Stimulated activated CD4-positive, alpha-beta T cell treated with anti-CD3 and anti-CD28 coated beads, Interleukin-12 subunit alpha, Interleukin-12 subunit beta, amount 100 ng/mL, for 48 hours (primary cell): Measurements from ENCODE around the gene GTF2B.
"Not testable (repeated sequence)": the region's sequence is repeated elsewhere in the genome, so short reads cannot be mapped to it uniquely, and the experiment has no call there.

Experiments used
- DNase-seq, 3 donors: peaks; one replicate each; pipeline ENCODE4 v3.0.0-alpha.2; 2020; ENCODE audit warnings: low read depth in 2 of 3, low spot score in 1 of 3

GTF2B gene, protein sequence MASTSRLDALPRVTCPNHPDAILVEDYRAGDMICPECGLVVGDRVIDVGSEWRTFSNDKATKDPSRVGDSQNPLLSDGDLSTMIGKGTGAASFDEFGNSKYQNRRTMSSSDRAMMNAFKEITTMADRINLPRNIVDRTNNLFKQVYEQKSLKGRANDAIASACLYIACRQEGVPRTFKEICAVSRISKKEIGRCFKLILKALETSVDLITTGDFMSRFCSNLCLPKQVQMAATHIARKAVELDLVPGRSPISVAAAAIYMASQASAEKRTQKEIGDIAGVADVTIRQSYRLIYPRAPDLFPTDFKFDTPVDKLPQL

DNA sequence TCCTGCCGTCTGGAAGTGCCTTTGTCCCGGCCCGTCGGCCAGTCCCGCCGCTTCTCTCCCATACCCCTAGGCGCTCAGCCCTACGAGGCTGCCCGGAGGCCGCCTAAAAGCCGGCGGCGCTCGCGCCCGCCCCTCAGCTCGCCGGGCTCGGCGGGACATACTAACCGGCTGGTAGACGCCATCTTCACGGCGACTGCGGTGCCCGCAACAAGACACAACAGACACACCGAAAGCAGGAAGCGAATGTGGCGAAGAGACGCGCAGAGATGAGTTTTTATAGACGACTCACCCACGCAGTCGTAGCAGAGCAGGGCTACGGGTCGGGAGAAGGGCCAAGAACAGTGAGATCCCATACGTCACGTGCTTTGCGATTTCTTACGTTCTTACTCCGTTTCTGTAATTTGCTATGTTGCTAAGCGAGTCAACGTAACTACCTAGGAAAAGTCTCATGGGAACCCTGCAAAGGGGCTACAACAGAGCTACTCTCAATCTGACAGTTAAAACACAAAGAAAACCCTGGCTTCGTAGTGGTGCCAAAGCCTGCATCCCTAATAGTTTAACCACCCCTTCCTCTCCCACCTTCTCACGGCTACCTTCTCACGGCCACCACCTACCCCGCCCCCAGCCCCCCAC is at the start of gene GTF2B:
Gene GTF2B (minus strand): TSS at position 250 of the 633 bp plus-strand sequence. CDS start 68 bp downstream, at position 182.
- DNase-seq: peak; percentile 88 to 97 (median 92)

DNA sequence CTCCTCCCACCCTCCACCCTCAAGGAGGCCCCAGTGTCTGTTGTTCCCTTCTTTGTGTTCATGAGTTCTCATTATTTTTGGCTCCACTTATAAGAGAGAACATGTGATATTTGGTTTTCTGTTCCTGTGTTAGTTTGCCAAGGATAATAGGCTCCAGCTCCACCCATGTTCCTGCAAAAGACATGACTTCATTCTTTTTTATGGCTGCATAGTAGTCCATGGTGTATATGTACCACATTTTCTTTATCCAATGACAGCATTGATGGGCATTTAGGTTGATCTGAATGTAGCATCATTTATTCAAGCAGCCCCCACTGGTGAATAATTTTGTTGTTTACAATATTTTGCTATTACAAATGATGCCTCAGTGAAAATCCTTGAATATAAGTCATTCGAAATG is 47.2 kb upstream of the GTF2B start:
- DNase-seq: not testable (repeated sequence)

DNA sequence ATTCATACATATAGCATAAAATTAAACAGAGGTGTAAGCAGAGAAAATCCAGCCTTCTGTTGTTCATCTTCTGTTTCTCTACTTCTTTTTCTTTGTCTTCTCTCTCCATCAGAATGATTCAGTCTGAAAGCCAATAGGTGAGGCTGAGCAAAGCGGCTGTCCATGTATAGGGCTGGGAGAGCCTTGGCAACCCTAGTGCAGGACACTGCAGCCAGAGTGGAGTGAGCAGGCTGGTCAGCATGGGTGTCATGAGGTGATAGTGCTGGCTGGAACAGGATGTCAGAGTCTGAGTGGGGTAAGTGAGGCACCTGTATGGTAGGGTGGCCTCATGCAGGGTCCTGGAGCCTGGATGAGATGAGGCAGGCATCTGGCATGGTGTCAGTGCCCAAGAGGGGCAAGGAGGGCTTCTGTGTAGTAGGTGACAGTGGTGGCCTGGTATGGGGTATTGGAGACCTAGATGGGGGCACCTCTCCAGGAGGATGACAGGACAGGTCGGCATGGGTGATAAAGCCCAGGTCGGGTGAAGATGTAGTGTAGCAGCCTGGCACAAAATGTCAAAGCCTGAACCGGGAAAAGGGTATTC is 45.5 kb upstream of the GTF2B start:
- no peak for DNase-seq

DNA sequence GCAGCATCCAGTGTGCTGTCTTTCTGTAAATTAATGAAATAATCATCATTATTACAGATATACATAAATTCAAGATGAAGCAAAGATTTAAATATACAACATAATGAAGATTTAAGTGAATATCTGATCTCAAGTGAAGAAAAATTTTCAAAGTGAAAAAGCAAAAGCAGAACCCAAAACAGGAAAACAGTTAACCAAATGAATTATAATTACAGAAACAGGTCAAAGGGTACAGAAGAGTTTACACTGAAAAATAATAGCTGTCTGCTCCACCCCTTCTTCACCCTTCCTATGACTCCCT is 44.8 kb upstream of the GTF2B start:
- no peak for DNase-seq

DNA sequence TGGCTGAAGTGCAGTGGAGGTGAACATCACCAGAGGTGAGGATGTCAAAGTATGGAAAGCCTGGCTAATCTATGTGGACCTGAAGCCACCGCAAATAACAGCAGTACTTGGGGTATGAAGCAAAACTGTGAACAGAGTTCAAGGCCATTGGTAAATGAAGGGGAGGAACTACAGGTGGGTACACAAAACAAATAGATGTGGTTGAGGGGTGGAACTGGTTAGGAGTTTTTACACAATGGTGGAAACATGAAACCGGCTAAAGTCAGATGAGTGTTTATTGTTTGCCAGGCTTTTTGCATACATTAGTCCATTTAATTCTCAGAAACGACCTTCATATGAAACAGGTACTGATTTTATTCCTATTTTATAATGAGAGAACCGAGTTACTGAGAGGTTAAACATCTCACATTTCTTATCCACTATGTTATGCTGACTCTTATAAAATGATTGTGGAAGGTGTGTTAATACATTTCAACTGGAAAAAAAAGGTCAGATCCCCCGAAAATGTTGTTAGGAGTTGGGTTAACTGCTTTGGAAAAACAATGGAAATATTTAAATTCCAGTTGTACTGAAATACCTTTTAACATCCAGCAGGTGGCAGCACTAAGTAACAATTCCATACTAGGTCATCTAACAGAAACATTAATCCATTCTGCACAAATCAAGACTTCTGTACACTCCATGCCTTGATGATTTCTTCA is 44.3 kb upstream of the GTF2B start:
- peak in 1 of 3 donors; percentile 30 for DNase-seq

DNA sequence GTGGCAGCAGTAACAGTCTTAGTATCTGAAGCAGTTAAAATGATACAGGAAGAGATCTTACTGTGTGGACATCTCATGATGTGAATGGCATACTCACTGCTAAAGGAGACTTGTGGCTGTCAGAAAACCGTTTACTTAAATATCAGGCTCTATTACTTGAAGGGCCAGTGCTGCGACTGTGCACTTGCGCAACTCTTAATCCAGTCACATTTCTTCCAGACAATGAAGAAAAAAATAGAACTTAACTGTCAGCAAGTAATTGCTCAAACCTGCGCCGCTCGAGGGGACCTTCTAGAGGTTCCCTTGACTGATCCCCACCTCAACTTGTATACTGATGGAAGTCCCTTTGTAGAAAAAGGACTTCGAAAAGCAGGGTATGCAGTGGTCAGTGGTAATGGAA is 38.8 kb upstream of the GTF2B start:
- not testable (repeated sequence) for DNase-seq

DNA sequence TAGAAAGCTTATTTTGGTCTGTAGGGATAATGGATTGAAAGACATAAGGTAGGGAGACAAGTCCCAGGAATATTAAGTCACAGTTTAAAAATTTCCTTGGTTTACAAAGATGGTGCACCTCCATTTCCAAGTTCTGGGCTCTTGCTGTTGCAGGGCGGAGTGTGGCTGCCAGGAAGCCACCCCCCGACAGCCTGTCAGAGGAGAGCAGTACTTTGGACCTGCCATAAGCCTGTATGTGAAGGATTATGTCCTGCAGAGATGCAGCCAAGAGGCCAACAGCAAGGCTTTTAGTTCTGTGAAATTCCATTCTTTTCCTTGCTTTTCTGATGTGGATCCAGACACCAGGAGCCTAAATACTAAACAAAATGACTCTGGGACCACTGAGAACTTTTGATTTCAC is 31.9 kb upstream of the GTF2B start:
- no peak for DNase-seq

DNA sequence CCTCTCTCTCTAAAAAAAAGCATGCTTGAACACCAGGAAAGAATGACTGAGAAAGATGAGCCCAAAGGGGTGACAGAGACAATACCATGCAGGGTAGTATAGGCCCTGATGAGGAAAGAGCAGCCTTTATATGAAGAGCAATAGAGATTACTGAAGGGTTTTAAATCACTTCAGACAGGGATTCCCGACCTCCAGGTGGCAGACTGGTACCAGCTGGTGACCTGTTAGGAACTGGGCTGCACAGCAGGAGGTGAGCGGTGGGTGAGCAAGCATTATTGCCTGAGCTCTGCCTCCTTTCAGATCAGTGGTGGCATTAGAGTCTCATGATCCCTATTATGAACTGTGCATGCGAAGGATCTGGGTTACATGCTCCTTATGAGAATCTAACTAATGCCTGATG is 30.8 kb upstream of the GTF2B start:
- DNase-seq: no peak

DNA sequence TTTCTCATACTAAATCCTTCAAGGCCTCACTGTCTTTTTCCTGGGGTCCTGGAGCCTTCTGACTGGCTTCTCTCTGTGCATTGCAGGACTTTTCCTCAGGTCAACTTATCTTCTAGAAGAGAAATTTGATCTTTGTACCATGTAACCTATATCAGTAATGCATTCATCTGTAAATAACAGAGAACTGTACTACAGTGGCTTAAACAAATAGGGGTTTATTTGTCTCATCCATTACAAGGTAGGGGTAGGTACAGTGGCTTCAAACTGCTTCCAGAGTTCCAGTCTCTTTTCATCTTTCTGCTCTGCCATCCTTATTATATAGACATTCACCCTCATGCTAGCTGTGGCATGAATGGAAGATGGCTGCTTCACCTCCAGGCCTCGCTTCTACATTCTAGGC is 29.5 kb upstream of the GTF2B start:
- no peak for DNase-seq

DNA sequence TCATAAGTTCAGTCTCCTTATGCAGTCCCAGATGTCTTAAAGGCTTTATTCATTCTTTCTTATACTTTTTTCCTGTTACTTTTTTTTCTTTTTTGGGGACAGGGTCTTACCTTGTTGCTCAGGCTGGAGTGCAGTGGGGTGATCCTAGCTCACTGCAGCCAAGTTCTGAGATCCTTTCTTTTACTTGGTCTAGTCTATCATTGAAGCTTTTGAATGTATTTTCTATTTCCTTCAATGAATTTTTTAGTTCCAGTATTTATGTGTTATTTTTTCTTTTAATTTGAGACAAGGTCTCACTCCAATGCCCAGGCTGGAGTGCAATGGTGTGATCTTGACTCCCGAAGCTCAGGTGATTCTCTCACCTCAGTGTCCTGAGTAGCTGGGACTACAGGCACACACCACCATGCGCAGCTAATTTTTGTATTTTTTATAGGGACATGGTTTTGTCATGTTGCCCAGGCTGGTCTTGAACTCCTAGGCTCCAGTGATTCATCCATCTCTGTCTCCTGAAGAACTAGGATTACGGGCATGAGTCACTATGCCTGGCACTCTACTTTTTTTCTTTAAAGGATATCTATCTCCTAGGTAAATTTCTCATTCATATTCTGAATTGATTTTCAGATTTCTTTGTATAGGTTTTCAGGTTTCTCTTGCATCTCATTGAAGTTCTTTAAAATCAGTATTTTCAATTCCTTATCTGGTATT is 26.1 kb upstream of the GTF2B start:
- no peak for DNase-seq

DNA sequence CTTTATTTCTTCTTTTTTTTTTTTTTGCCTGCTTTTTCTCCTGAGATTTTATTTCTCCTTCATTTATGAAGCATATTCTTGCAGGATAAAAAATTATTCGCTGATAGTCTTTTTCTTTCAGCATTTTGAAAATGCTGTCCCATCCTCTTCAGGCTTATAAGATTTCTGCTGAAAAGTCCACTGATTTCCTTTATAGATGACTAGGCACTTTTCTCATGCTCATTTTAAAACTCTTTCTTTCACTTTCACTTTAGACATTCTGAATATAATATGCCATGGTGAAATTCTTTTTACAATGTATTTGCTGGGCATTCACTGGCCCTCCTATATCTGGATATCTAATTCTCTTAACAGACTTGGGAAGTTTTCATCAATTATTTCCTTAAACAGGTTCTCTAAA is 25.5 kb upstream of the GTF2B start:
- DNase-seq: no peak

DNA sequence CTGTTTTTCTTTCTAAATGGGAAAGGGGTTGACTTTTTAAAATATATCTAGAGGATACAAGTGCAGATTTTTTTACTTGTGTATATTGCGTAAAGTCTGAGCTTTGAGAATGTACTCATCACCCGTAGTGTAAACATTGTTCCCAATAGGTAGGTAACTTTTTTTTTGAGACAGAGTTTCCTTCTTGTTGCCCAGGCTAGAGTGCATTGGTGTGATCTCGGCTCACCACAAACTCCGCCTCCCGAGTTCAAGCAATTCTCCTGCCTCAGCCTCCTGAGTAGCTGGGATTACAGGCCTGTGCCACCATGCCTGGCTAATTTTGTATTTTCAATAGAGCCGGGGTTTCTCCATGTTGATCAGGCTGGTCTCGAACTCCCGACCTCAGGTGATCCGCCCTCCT is 20.4 kb upstream of the GTF2B start:
- DNase-seq: not testable (repeated sequence)

DNA sequence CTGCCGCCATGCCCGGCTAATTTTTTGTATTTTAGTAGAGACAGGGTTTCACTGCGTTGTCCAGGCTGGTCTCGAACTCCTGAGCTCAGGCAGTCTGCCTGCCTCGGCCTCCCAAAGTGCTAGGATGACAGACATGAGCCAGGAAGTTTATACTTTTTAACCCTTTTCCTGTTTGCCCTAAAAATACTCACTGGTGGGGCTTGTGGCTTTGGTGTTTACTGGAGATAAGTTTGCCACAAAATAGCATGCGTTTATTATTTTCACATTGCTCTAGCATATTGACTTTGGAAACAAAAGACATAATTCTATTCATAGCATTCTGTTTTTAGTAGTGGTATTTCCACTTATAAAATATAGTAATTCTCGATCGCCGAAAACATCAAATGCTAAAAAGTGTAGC is 19.8 kb upstream of the GTF2B start:
- no peak for DNase-seq

DNA sequence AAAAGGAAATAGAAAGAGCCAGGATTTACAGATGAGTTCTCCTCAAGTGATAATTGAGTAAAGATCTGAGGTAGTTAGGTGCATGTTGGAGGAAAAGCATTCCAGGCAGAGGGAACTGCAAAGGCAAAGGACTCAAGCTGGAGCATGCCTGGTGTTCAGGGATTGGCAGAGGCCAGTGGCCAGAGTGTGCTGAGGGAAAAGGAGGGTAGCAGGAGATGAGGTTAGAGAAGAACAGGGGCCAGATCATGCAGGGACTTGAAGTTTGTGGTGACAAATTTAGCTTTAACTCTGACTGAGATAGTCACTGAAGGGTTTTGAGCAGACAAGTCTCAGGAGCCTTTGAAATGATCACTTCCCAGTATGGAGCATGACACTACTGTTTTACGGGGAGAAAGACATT is 19.0 kb upstream of the GTF2B start:
- DNase-seq: no peak

DNA sequence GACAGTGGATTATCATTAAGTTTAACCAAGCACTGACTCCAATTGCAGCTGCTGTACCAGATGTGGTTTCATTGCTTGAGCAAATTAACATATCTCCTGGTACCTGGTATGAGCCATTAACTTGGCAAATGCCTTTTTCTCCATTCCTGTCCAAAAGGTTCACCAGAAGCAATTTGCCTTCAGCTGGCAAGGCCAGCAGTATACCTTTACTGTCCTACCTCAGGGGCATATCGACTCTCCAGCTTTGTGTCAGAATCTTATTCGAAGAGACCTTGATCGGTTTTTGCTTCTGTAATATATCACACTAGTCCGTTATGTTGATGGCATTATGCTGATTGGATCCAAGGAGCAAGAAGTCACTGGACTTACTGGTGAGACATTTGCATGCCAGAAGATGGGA is 9.5 kb upstream of the GTF2B start:
- no peak for DNase-seq

DNA sequence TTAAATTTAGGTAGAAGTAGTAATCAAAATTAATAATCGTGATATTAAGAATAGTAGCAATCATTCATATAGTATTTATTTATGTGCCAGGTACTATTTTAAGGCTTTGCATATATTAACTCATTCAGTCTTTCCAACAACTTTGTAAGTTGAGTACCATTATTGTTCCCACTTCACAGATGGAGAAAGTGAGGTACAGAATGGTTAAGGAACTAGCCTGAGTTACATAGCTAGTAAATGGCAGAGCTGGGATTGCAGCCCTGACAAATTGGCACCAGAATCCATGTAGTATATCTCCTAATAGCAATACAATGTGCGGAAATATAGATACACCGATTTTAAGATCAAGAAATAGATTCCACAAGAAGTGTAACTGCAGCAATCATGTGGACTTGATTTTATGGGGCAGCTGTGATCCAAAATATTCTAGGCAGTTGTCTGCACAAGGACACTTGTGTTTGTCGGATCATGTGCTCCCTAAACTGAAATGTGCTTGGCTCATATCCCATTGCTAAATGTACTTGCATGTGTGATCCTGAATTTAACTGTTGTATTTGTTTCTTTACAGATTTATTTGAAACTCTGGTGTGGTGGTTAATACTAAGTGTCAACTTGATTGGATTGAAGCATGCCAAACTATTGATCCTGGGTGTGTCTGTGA is 5.8 kb upstream of the GTF2B start:
- no peak for DNase-seq

DNA sequence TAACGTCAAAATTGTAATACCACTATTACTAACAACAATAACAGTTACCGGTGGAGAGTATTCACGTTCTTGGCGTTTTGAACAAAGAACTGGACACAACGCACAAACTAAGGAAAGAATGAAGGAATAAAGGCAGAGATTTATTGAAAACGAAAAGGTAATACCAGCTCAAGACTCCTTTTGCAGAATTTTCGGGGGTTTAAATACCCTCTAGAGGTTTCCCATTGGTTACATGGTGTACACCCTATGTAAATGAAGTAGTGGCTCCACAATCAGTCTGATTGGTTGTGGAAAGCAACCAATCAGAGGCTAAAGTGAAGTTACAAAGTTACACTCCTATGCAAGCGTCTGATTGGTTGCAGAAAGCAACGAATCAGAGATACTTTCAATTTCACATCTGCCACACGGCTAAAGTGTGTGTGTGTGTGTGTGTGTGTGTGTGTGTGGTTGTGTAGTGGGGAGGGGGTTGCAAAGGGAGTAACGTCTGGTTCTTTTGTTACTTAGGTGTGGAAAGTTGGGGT is 1.1 kb upstream of the GTF2B start:
- DNase-seq: no peak

DNA sequence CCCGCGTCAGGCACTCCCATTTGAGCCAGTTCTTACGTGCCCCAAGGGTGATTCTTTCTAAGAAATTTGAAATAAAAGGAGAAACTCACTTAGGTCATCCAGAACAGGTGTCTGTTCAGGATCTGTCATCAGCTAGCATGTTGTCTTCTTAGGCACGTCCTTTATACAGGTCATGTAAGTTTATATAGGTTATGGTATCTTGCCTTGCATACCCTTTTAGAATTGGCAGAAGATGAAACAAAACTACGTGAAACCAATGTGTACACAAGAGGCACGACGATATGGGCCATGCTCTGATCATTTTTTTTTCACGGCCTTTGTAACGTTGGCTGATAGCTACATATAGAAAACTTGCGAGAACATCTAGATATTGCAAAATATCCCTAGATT is 579 bp upstream of the GTF2B start:
- no peak for DNase-seq

DNA sequence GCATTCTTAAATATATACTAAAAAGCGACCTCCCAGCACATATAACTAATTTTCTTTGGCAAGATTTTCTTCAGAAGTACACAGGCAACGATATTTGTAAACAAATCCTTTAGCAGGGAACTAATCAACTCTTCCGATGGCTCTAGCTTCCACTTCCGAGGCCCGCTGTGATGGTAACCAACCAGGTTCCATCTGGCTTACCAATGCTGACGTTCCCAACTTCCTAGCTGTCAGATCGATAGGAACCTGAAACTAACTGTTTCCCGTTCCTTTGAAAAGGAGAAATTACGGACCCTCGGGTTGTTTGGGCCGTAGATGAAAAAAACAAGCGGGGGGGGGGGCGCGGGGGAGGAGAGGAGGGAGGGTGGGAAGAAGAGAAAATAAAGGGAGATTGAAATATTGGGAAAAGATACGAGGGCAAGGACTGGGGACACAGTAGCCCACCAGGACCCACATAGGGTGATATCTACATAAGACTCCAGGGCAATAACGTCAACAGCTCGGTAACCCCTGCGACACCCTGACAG is 513 bp downstream of the GTF2B start:
- DNase-seq: no peak

DNA sequence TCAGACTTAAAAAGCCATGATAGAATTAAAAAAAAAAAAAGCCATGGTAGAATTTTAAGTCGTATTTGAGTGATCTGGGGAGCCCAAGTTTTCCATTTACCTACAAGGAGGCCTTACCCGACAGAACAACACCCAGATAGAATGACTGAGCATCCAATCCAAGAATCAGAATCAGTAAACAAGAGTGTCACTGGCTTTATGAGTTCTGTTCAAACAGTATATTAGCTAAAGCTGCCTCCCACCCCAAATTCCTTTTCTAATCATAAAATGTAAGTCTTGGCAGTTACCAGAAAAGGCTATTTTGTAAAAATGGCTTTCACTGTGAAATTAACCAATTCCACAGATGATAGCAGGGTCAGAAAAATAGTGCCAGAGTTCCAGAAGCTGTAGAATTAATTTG is 1.2 kb downstream of the GTF2B start:
- DNase-seq: no peak

DNA sequence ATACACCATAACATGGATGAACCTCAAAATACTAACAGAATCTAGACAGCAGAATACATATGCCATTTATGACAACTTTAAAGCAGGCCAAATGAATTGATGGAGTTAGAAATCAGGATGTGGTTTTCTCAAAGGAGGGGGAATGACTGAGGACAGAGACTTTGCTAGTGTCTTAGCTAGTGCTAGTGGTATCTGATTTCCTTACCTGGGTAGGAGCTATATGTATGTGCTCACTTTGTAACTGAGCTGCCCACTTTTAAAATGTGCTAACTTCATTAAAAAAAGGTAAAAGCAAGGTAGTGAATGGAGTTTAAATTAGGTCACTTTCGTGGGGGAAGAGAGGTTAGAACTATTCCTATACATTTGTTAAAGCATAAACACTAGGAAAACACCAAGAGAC is 2.6 kb downstream of the GTF2B start:
- DNase-seq: no peak
